ENCODE measurements around the gene CRACR2B. TPM values are rescaled to one million over a fixed set of nuclear protein-coding genes. Genes with fewer than 3 reads are reported as not detected.

CRACR2B gene
- total RNA-seq, 1 experiment from 2014 or later, result 11.8 TPM

- TF ChIP-seq REST (IDR thresholded peaks at IDR 0.05; ENCODE audit: low read depth), result no peak
These were observed 31.8 kb downstream of the CRACR2B start (continued) for GRCh38 chr11:859394-860131.

- Histone ChIP-seq H3K4me3 (replicated peaks in 1 of 2; ENCODE audit: low read depth in 1 of 2, low read length in 2 of 2) (no peak overlapping the region), H3K9ac (ENCODE audit: low read length) (no peak overlapping the region), H4K20me1 (ENCODE audit: insufficient read depth) (no peaks in the 10 kb centered on the region), H3K4me2 (ENCODE audit: low read length) (no peak overlapping the region), H3K4me1 (ENCODE audit: control insufficient read depth in 1 of 2, insufficient read depth in 2 of 2, low read length in 2 of 2) (peaks cover 7 to 23% of the 10 kb centered on the region in 2 experiments), H2AFZ (ENCODE audit: low read depth, low read length, poor library complexity, severe bottlenecking) (no peak overlapping the region), H3K27ac (ENCODE audit: low read depth, low read length) (no peak overlapping the region; the same call in 1 of the 2 replicates), H3K36me3 (ENCODE audit: control insufficient read depth in 1 of 2, insufficient read depth in 2 of 2, low read length in 2 of 2) (no peaks in the 10 kb centered on the region), H3K9me3 (ENCODE audit: control insufficient read depth in 1 of 2, insufficient read depth in 1 of 2, low read depth in 1 of 2, low read length in 2 of 2) (no peaks in the 10 kb centered on the region), H3K79me2 (ENCODE audit: insufficient read depth, low read length) (no peaks in the 10 kb centered on the region), H3K9me2 (ENCODE audit: insufficient read depth) (no peaks in the 10 kb centered on the region), H3K27me3 (ENCODE audit: insufficient read depth, low read length) (no peaks in the 10 kb centered on the region)
- ChIA-PET POLR2A (no interaction called here), RAD21 (ENCODE audit: low non-redundant PET in 1 of 2, low total read pairs in 2 of 2, uncharacterized antibody in 2 of 2, unreplicated experiment in 2 of 2) (no interaction called here), CTCF (interaction anchor here (1.3 kb wide), 1 partner anchor 12 kb away, joined by 4 read pairs; no protein-coding TSS in a partner anchor)
- DNase-seq (ENCODE audit: low read depth, low spot score) (no peak), ATAC-seq (no peak)
- intact Hi-C loops (cut with micrococcal nuclease), result no loop called here
- TF ChIP-seq YY1 (IDR thresholded peaks at IDR 0.05; ENCODE audit: extremely low read depth, insufficient replicate concordance, low read depth, low read length) (no peak), SRF (IDR thresholded peaks at IDR 0.05; ENCODE audit: low read depth) (no peak), POLR2A (IDR thresholded peaks at IDR 0.05; ENCODE audit: borderline replicate concordance, extremely low read depth, insufficient read depth, insufficient read length) (no peak), POLR2AphosphoS5 (IDR thresholded peaks at IDR 0.05; ENCODE audit: low read depth, low read length) (no peak), ELF1 (IDR thresholded peaks at IDR 0.05; ENCODE audit: borderline replicate concordance, low read depth) (no peak), ZBTB33 (IDR thresholded peaks at IDR 0.05; ENCODE audit: extremely low read depth, insufficient replicate concordance, low read length) (no peak), ZNF274 (IDR thresholded peaks at IDR 0.05; ENCODE audit: low read depth, low read length) (no peak)
- no TSS peak for BruUV-seq (replicated peaks)
These were observed 32.8 kb downstream of the CRACR2B start for GRCh38 chr11:860234-861104.

Measured in HCT116 (cell line).